ENCODE results near the gene PTPRN2. TPM values are rescaled to one million over a fixed set of nuclear protein-coding genes. Genes with fewer than 3 reads are reported as not detected.

PTPRN2 gene
- total RNA-seq, 4 donors from 2014 or later = 2.0 to 9.5 (median 2.6) TPM

DNA sequence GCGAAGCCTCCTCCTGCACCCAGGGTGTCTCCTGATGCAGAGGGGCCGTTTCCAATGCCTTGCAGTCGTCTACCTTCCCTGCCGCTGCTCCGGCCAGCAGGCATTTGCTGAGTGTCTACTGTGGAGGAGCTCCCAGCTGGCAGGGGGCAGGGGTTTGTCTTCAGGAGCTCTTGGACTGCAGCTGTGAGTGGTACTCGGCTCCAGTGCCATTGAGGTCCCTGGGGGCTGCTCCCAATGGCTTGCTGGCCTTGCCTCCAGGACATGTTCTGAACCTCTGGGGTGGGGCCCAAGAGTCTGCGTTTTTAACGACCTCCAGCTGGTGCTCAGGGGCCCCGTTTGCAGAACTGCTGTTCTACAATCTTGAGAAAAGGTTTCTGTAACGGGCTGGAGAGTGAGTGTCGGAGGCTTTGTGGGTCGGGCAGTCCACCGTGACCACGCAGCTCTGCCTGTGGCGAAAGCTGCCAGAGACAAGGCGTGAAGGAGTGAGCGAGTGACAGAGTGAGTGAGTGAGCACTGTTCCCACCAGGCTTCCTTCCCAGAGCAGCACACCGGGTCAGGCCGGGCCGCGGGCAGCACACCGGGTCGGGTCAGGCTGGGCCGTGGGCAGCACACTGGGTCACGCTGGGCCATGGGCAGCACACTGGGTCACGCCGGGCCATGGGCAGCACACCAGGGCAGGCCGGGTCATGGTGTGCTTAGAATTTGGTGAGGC, 520.2 kb downstream of the PTPRN2 start:
- DNase-seq (ENCODE audit: low spot score) (no peak), ATAC-seq (ENCODE audit: low FRiP score) (no peak)
- TF ChIP-seq, protein P1, sequence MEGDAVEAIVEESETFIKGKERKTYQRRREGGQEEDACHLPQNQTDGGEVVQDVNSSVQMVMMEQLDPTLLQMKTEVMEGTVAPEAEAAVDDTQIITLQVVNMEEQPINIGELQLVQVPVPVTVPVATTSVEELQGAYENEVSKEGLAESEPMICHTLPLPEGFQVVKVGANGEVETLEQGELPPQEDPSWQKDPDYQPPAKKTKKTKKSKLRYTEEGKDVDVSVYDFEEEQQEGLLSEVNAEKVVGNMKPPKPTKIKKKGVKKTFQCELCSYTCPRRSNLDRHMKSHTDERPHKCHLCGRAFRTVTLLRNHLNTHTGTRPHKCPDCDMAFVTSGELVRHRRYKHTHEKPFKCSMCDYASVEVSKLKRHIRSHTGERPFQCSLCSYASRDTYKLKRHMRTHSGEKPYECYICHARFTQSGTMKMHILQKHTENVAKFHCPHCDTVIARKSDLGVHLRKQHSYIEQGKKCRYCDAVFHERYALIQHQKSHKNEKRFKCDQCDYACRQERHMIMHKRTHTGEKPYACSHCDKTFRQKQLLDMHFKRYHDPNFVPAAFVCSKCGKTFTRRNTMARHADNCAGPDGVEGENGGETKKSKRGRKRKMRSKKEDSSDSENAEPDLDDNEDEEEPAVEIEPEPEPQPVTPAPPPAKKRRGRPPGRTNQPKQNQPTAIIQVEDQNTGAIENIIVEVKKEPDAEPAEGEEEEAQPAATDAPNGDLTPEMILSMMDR (IDR thresholded peaks at IDR 0.05) = no peak

DNA sequence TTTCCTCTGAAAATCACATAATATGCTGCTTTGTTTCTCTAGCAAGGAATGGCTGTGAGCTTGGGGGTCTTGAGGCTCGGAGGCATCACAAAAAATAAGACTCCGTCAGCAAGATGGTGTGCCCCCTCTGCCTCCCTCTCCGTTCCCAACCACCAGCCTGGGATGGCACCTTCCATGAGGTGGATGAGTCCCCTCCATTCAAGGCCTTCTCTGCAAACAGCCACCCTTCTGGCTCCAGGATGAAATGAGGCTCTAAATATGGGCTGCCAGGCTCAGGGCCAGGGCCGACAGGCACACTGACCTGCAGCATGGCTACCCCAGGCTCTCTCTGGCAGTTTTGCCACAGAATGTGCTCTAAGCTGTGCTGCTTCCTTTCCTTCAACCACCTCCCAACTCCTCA, 521.5 kb downstream of the PTPRN2 start:
- TF ChIP-seq, protein P1 (IDR thresholded peaks at IDR 0.05) = no peak
- DNase-seq (ENCODE audit: low spot score) = no peak

DNA sequence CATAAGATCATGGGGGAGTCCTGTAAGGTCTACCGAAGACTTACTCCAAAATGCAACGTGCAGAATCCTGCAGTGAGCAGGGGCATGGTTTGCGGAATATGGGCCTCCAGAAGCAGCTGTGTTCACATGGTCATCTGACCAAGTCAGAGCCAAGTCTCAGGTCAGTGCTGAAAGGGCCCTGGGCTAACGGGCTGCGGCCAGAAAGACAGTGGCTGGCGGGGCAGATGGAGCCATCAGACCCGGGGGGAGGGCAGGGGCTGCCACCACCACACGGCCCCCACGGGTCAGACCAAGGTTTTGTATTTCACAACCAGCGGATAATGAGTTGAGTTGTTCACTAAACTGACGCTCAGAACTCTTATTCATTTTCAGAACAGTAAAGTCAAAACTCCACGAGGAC, 522.3 kb downstream of the PTPRN2 start:
- DNase-seq (ENCODE audit: low spot score) (no peak), ATAC-seq (ENCODE audit: low FRiP score) (no peak)
- TF ChIP-seq, protein P1 (IDR thresholded peaks at IDR 0.05) = no peak

More for the DNA sequence above, 521.5 kb downstream of the PTPRN2 start:
- no peak for ATAC-seq (ENCODE audit: low FRiP score)

DNA sequence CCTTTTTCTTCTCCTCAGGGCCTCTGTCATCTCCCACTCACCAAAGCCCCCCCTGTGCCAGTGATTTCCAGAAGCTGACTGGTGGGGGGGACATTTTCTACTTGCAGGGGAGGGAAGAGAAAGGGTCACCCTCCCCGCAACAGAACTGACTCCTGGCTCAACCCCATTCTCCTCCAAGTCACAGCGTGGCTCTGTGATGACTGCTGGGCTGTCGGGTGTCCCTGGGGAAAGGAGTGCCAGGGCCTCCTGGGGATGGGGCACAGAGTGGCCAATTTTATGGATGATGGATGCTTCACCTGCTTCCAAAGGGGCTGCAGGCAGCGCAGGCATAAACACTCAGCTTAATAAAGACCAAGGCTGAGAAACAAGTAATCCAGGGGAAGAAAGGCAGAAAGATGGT, 523.0 kb downstream of the PTPRN2 start:
- DNase-seq (ENCODE audit: low spot score) = no peak
- TF ChIP-seq, protein P1 (IDR thresholded peaks at IDR 0.05) = no peak
- no peak for ATAC-seq (ENCODE audit: low FRiP score)

DNA sequence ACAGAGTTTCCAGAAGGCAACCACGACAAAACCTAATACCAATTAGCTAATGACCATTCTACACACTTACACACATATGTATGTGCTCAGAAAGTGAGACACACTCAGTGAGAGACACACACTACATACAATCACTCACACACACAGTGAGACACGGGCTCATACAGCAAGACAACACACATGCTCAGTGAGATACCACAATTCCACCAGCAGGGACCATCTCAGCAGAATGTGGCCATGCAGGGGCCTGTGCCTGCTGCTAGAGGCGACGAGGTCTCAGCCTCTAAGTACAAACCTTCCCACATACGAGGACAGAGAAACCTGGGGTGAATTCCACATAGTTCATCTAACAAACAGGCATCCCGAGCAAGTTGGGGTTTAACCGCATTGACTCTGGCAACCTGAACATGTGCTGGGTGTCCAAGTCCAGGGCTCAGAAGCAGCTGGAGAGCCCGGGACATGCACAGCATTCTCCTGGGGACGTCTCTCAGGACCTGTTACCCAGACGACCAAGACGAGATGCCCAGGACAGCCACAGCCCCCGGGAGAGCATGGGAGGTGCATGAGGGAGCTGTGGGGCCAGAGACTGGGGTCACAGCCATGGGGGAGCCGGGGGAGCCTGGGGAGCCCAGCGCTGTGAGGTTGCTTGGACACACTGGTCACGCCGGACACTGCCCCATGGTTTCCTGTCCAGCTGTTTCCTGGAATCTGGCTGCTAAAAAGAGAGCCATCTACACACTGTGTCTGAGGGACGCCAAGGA, 523.6 kb downstream of the PTPRN2 start:
- no peak for DNase-seq (ENCODE audit: low spot score)
- no peak for ATAC-seq (ENCODE audit: low FRiP score)
- TF ChIP-seq, protein P1 (IDR thresholded peaks at IDR 0.05) = no peak

DNA sequence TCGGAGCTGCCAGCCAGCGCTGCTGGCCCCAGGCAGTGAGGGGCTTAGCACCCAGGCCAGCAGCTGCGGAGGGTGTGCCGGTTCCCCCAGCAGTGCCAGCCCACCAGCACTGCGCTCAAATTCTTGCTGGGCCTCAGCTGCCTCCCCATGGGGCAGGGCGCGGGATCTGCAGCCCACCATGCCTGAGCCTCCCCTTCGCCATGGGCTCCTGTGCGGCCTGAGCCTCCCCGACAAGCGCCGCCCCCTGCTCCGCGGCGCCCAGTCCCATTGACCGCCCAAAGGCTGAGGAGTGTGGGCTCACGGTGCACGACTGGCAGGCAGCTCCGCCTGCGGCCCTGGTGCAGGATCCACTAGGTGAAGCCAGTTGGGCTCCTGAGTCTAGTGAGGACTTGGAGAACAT, 525.0 kb downstream of the PTPRN2 start:
- TF ChIP-seq, protein P1 (IDR thresholded peaks at IDR 0.05) = no peak
- ATAC-seq (ENCODE audit: low FRiP score) = no peak
- no peak for DNase-seq (ENCODE audit: low spot score)

Data from omental fat pad (tissue), 4 donors.